ENCODE results near the gene RABGGTA.

- TF ChIP-seq EZH2phosphoT487 (IDR thresholded peaks at IDR 0.05; ENCODE audit: borderline replicate concordance, low read length) (no peak), CTCF (IDR thresholded peaks at IDR 0.05; ENCODE audit: low read depth, low read length, poor library complexity, severe bottlenecking) (peak; percentile 65)
These were observed 8.1 kb upstream of the RABGGTA start for GRCh38 chr14:24279301-24280186.
